ENCODE measurements around the gene TRIM17. TPM values are rescaled to one million over a fixed set of nuclear protein-coding genes. Genes with fewer than 3 reads are reported as not detected.

TRIM17 gene
- total RNA-seq, 2 experiments from 2014 or later = 0.13 TPM; not detected in 1

- peaks cover 4% of the 10 kb centered on the region for H4K20me1 ChIP-seq (ENCODE audit: insufficient read depth, low read length)
- H3K27ac ChIP-seq (ENCODE audit: low read depth, low read length, poor library complexity, severe bottlenecking) = no peak overlapping the region
- no peaks in the 10 kb centered on the region for H3K9me2 ChIP-seq (ENCODE audit: insufficient read depth, low read length)
- H2AFZ ChIP-seq (ENCODE audit: low read length) = no peak overlapping the region
- H3K9me3 ChIP-seq (ENCODE audit: low read length) = no peaks in the 10 kb centered on the region
- H3K79me2 ChIP-seq (ENCODE audit: insufficient read depth, low read depth, low read length) = peaks cover 23% of the 10 kb centered on the region
- no peak overlapping the region for H3K4me3 ChIP-seq (ENCODE audit: low read depth, low read length, poor library complexity, severe bottlenecking)
- H3K4me2 ChIP-seq (ENCODE audit: low read length) = no peak overlapping the region
- CTCF ChIA-PET (ENCODE audit: unreplicated experiment) = no interaction called here
- no peak for DNase-seq (ENCODE audit: low spot score)
- BruUV-seq (replicated peaks) = no TSS peak
- intact Hi-C loops (cut with micrococcal nuclease; ENCODE audit: unreplicated experiment) = loop anchor here (10.0 kb wide), 1 partner anchor 109 kb away; no protein-coding TSS in a partner anchor
- POLR2A ChIA-PET = interaction anchor here (0.6 kb wide), 1 partner anchor 32 kb away, joined by 3 read pairs; no protein-coding TSS in a partner anchor
- TF ChIP-seq CTCF (conservative IDR thresholded peaks at IDR 0.05; ENCODE audit: low read length) = no peak
- peaks cover 8% of the 10 kb centered on the region for H3K4me1 ChIP-seq (ENCODE audit: insufficient read depth, low read length, poor library complexity, severe bottlenecking)
- peaks cover 4% of the 10 kb centered on the region; the same call in 1 of the 2 replicates for H3K36me3 ChIP-seq (ENCODE audit: insufficient read depth, low read length)
Observed at GRCh38 chr1:228453614-228454013, 37.0 kb upstream of the TRIM17 start.

GRCh38 chr1:228453022-228453560 is 36.4 kb upstream of the TRIM17 start:
- CTCF ChIA-PET (ENCODE audit: unreplicated experiment) = no interaction called here

More at GRCh38 chr1:228453022-228453560, 36.4 kb upstream of the TRIM17 start:
- no peak overlapping the region for H3K27ac ChIP-seq (ENCODE audit: low read depth, low read length, poor library complexity, severe bottlenecking)
- no peak overlapping the region for H3K4me2 ChIP-seq (ENCODE audit: low read length)
- POLR2A ChIA-PET = interaction anchor here (0.6 kb wide), 1 partner anchor 32 kb away, joined by 3 read pairs; no protein-coding TSS in a partner anchor
- peaks cover 23% of the 10 kb centered on the region for H3K79me2 ChIP-seq (ENCODE audit: insufficient read depth, low read depth, low read length)
- H3K36me3 ChIP-seq (ENCODE audit: insufficient read depth, low read length) = peaks cover 4% of the 10 kb centered on the region; the same call in 1 of the 2 replicates
- BruUV-seq (replicated peaks) = no TSS peak
- no peak for TF ChIP-seq CTCF (conservative IDR thresholded peaks at IDR 0.05; ENCODE audit: low read length)
- peaks cover 8% of the 10 kb centered on the region for H3K4me1 ChIP-seq (ENCODE audit: insufficient read depth, low read length, poor library complexity, severe bottlenecking)
- no peak overlapping the region for H3K4me3 ChIP-seq (ENCODE audit: low read depth, low read length, poor library complexity, severe bottlenecking)
- DNase-seq (ENCODE audit: low spot score) = no peak
- intact Hi-C loops (cut with micrococcal nuclease; ENCODE audit: unreplicated experiment) = loop anchor here (10.0 kb wide), 1 partner anchor 108 kb away; no protein-coding TSS in a partner anchor
- peaks cover 4% of the 10 kb centered on the region for H4K20me1 ChIP-seq (ENCODE audit: insufficient read depth, low read length)
- H3K9me3 ChIP-seq (ENCODE audit: low read length) = no peaks in the 10 kb centered on the region
- H2AFZ ChIP-seq (ENCODE audit: low read length) = no peak overlapping the region
- no peaks in the 10 kb centered on the region for H3K9me2 ChIP-seq (ENCODE audit: insufficient read depth, low read length)
